K562 (cell line): Measurements from ENCODE around the gene H2BK1. TPM values are rescaled to one million over a fixed set of nuclear protein-coding genes. Genes with fewer than 3 reads are reported as not detected.
A peak's percentile ranks its signal among the peaks of the same experiment; 100 is the strongest.

Experiments used
- ATAC-seq: fragments of 200-7000 bp; cut with Tn5 transposase; 3 replicates; pipeline ENCODE4 v1.9.1; 2020; ENCODE audit warnings: moderate library complexity
- BruUV-seq: library from RNA; stranded (reverse); fragments of 400-500 nt; replicated peaks from 2 replicates; lab custom pipeline; 2021; lab: Mats Ljungman, UMichigan
- CTCF ChIA-PET: fragments of 300-600 bp; formaldehyde crosslinking; extraction: SDS; loops from one replicate; lab custom pipeline; 2021; ENCODE audit warnings: low intra/inter-chr PET ratio; lab: Yijun Ruan, JAX
- POLR2A ChIA-PET: fragments of 300-600, 350-650 bp; sonication (Branson Sonifier 250); formaldehyde crosslinking; extraction: SDS; loops from one replicate; lab custom pipeline; 2021; ENCODE audit warnings: antibody characterized with exemption, inconsistent platforms; lab: Yijun Ruan, JAX
- DNase-seq, 4 experiments: peaks; one replicate each; pipeline versions ENCODE4 v3.0.0 to v3.0.0-alpha.2; 2011 to 2018; ENCODE audit warnings: low spot score in 3 of 4, mixed read lengths in 3 of 4; ENCODE audit errors: extremely low read depth in 1 of 4
- FAIRE-seq: peaks from 2 replicates; lab custom pipeline; 2011; peaks lifted over from hg19 to GRCh38; lab: Jason Lieb, UNC
- H2AFZ ChIP-seq: 2 replicates; pipeline ENCODE4 v1.6.0; 2011; ENCODE audit warnings: low read depth, low read length, control low read depth, inconsistent platforms
- H3K27ac ChIP-seq: fragments of 200-600 bp; 3 replicates; pipeline ENCODE4 v1.8.0; 2011; ENCODE audit warnings: low read depth, mild to moderate bottlenecking, control low read depth, inconsistent platforms, low read length, moderate library complexity, mixed read lengths; ENCODE audit errors: extremely low read depth
- H3K27me3 ChIP-seq, 2 experiments: fragments of 300-600 bp in 1 of 2; 2 replicates in 1 of 2; 3 replicates in 1 of 2; pipeline versions ENCODE4 v1.6.0 to v1.8.0; 2011; ENCODE audit warnings: inconsistent platforms in 2 of 2, low read length in 2 of 2, mild to moderate bottlenecking in 1 of 2, mixed read lengths in 1 of 2, moderate library complexity in 1 of 2; ENCODE audit not compliant: control insufficient read depth in 2 of 2, insufficient read depth in 2 of 2
- H3K36me3 ChIP-seq: fragments of 300-600 bp; 3 replicates; pipeline ENCODE4 v1.8.0; 2011; ENCODE audit warnings: mild to moderate bottlenecking, low read length, inconsistent platforms; ENCODE audit not compliant: control insufficient read depth, insufficient read depth
- H3K4me1 ChIP-seq, 2 experiments: fragments of 200-600 bp in 1 of 2; replicated peaks in 1 of 2; 2 replicates in 1 of 2; 3 replicates in 1 of 2; pipeline versions ENCODE4 v1.5.1 to v1.8.0; 2011; ENCODE audit warnings: inconsistent platforms in 2 of 2, low read length in 2 of 2, mild to moderate bottlenecking in 1 of 2, mixed read lengths in 1 of 2, moderate library complexity in 1 of 2; ENCODE audit not compliant: control insufficient read depth in 2 of 2, insufficient read depth in 2 of 2
- H3K4me2 ChIP-seq: 2 replicates; pipeline ENCODE4 v1.6.1; 2011; ENCODE audit warnings: low read length, control low read depth, inconsistent platforms, mixed read lengths; ENCODE audit not compliant: insufficient read depth
- H3K4me3 ChIP-seq: fragments of 200-600 bp; sonication (generic), shearing (Covaris generic); 2 replicates; pipeline ENCODE4 v1.5.1; 2016; ENCODE audit warnings: control low read depth, inconsistent platforms
- H3K79me2 ChIP-seq: fragments of 200-600 bp; 3 replicates; pipeline ENCODE4 v1.8.0; 2011; ENCODE audit warnings: low read length, inconsistent platforms; ENCODE audit not compliant: control insufficient read depth, insufficient read depth
- H3K9ac ChIP-seq, 2 experiments: 2 replicates each; pipeline versions ENCODE4 v1.6.0 to v1.6.1; 2011; ENCODE audit warnings: low read depth in 2 of 2, low read length in 2 of 2, control low read depth in 1 of 2, inconsistent platforms in 1 of 2, mild to moderate bottlenecking in 1 of 2, mixed read lengths in 1 of 2; ENCODE audit not compliant: insufficient read depth in 1 of 2
- H3K9me1 ChIP-seq: one replicate; pipeline ENCODE4 v1.6.0; 2011; ENCODE audit warnings: inconsistent platforms, mild to moderate bottlenecking, low read length, moderate library complexity; ENCODE audit not compliant: control insufficient read depth, insufficient read depth
- H3K9me3 ChIP-seq: replicated peaks from 2 replicates; pipeline ENCODE4 v1.5.1; 2011; ENCODE audit warnings: low read depth, low read length, inconsistent platforms; ENCODE audit not compliant: control insufficient read depth, insufficient read depth
- H4K20me1 ChIP-seq: replicated peaks from 2 replicates; pipeline ENCODE4 v1.6.1; 2011; ENCODE audit warnings: low read length, inconsistent platforms, mixed read lengths; ENCODE audit not compliant: control insufficient read depth, insufficient read depth
- IRF2 ChIP-seq: sonication (generic); formaldehyde crosslinking; IDR thresholded peaks from 2 replicates; pipeline ENCODE4 v1.8.1; 2022; ENCODE audit warnings: mild to moderate bottlenecking, missing genetic modification reagents
- NFE2 ChIP-seq: IDR thresholded peaks from 2 replicates; pipeline ENCODE4 v1.6.1; 2014; ENCODE audit warnings: antibody characterized with exemption, low read depth
- SMARCA4 ChIP-seq: fragments of 450-650 bp; IDR thresholded peaks from 2 replicates; pipeline ENCODE4 v1.6.1; 2016
- YBX1 ChIP-seq: fragments of 450-650 bp; IDR thresholded peaks from 2 replicates; pipeline ENCODE4 v1.7.1; 2016; ENCODE audit warnings: mild to moderate bottlenecking
- YY1 ChIP-seq, 3 experiments: IDR thresholded peaks; 2 replicates each; pipeline ENCODE4 v1.6.1; 2011; ENCODE audit warnings: low read length in 2 of 3, mild to moderate bottlenecking in 2 of 3, moderate library complexity in 2 of 3, borderline replicate concordance in 1 of 3, control low read depth in 1 of 3, low read depth in 1 of 3; ENCODE audit not compliant: insufficient read depth in 3 of 3, insufficient replicate concordance in 2 of 3, control insufficient read depth in 1 of 3, insufficient read length in 1 of 3; ENCODE audit errors: extremely low read depth in 1 of 3
- ZFX ChIP-seq: sonication (generic); formaldehyde crosslinking; IDR thresholded peaks from 2 replicates; pipeline ENCODE4 v1.8.0; 2022; ENCODE audit warnings: mild to moderate bottlenecking, missing genetic modification reagents, moderate library complexity
- ZNF263 ChIP-seq: sonication (generic); formaldehyde crosslinking; IDR thresholded peaks from 2 replicates; pipeline ENCODE4 v1.8.0; 2022; ENCODE audit warnings: mild to moderate bottlenecking, missing genetic modification reagents, borderline replicate concordance
- WGBS: fragments of 100-300 bp; shearing (Covaris generic); methylation state at CpG from one replicate; pipeline ENCODE4 v1.1.6; 2016; ENCODE audit warnings: low coverage, mixed read lengths; ENCODE audit not compliant: insufficient coverage; ENCODE audit errors: missing lambda C conversion rate; 5-methylcytosine and 5-hydroxymethylcytosine counted together
- in situ Hi-C: fragments of 300-500 bp; cut with MboI; formaldehyde crosslinking; loops from 4 replicates; pipeline ENCODE4 v1.15.0; 2018; ENCODE audit warnings: inconsistent platforms, mixed read lengths
- intact Hi-C: fragments of 100-400 bp; cut with micrococcal nuclease; formaldehyde crosslinking; loops from 2 replicates; pipeline ENCODE4 v1.14.2; 2022
- polyA plus RNA-seq, 8 experiments: library from polyadenylated mRNA; depleted of rRNA in 4 of 8; stranded (reverse) in 5 of 8; unstranded in 3 of 8; fragments of >200 nt; fragmentation: Nextera tagmentation in 2 of 8; fragmentation: Illumina TruSeq in 1 of 8; extraction: Ambion mirVana in 2 of 8; extraction: Trizol in 1 of 8; gene quantifications; 2 replicates each; pipeline versions ENCODE4 v1.2.1 to v1.2.3, GENCODE V29; 2011 to 2014; ENCODE audit warnings: inconsistent platforms in 1 of 8, missing spikeins in 1 of 8
- total RNA-seq, 7 experiments: library from RNA; depleted of rRNA in 6 of 7; stranded (reverse); fragments of >200 nt in 6 of 7; fragmentation: Illumina TruSeq in 2 of 7; extraction: Trizol in 2 of 7; gene quantifications; 2 replicates each; pipeline versions ENCODE4 v1.2.1 to v1.2.3, GENCODE V29; 2011 to 2021; ENCODE audit warnings: low replicate concordance in 1 of 7
- TF ChIP-seq, protein P1 (sequence below): fragments of 450-650 bp; IDR thresholded peaks from 2 replicates; pipeline ENCODE4 v1.6.1; 2016; ENCODE audit warnings: missing biosample characterization, missing genetic modification characterization
- TF ChIP-seq, protein P2 (sequence below): sonication (generic); formaldehyde crosslinking; IDR thresholded peaks from 2 replicates; pipeline ENCODE4 v1.8.1; 2023; ENCODE audit warnings: missing genetic modification reagents, mild to moderate bottlenecking, borderline replicate concordance
- TF ChIP-seq, protein P3 (sequence below): fragments of 450-650 bp; formaldehyde crosslinking; IDR thresholded peaks from 2 replicates; pipeline ENCODE4 v1.4.0; 2022; ENCODE audit warnings: missing genetic modification characterization
- TF ChIP-seq, protein P4 (sequence below), 3 experiments: IDR thresholded peaks in 2 of 3; conservative IDR thresholded peaks in 1 of 3; 2 replicates each; pipeline ENCODE4 v1.5.1; 2011 to 2012; ENCODE audit warnings: low read length in 3 of 3, mild to moderate bottlenecking in 3 of 3, control low read depth in 2 of 3, improper control_type of control experiment in 1 of 3, inconsistent platforms in 1 of 3, low read depth in 1 of 3, mixed read lengths in 1 of 3, moderate library complexity in 1 of 3; ENCODE audit not compliant: insufficient read depth in 2 of 3

H2BK1 gene
- total and polyA plus RNA-seq, 9 of the 15 experiments (the other 6 are each of a cell fraction or from before 2014, with no cell fraction given): not detected

DNA sequence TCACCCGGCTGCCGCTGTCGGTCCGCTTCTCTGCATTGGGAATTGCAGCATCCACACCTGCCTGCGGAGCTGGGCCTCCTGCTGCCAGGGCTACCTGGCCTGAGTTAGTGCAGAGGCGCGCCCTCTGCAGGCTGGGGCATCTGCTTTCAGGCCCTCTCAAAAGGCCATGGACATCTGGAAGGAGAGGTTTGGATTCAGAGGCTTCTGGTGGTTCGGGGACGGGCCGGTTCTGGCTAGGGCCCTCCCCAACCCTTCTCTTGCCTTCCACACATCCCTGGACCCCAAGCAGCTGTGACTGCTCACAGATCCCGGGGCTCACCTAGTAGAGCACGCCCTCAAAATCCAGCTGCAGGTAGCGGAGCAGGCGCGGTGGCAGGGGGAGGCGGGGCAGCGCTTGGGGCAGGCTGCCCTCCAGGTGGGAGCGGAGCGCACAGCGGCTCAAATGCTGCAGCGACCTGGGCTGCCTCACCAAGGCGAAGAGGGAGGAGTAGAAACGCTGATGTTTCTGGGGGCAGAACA lies 34.4 kb downstream of the H2BK1 start:
- no peak for FAIRE-seq
- BruUV-seq: no TSS peak
- TF ChIP-seq ZNF263 (CRISPR knock-in tag) (no peak), YBX1 (no peak), ZFX (CRISPR knock-in tag) (no peak), YY1 (IDR thresholded peaks at IDR 0.05; ENCODE audit: borderline replicate concordance in 1 of 3, control insufficient read depth in 1 of 3, extremely low read depth in 1 of 3, insufficient read depth in 3 of 3, insufficient read length in 1 of 3, insufficient replicate concordance in 2 of 3, low read depth in 1 of 3, low read length in 2 of 3) (no peak), SMARCA4 (no peak), IRF2 (CRISPR knock-in tag) (no peak), NFE2 (no peak)
- TF ChIP-seq, protein P1, sequence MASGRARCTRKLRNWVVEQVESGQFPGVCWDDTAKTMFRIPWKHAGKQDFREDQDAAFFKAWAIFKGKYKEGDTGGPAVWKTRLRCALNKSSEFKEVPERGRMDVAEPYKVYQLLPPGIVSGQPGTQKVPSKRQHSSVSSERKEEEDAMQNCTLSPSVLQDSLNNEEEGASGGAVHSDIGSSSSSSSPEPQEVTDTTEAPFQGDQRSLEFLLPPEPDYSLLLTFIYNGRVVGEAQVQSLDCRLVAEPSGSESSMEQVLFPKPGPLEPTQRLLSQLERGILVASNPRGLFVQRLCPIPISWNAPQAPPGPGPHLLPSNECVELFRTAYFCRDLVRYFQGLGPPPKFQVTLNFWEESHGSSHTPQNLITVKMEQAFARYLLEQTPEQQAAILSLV (tag): no peak
- TF ChIP-seq, protein P2, sequence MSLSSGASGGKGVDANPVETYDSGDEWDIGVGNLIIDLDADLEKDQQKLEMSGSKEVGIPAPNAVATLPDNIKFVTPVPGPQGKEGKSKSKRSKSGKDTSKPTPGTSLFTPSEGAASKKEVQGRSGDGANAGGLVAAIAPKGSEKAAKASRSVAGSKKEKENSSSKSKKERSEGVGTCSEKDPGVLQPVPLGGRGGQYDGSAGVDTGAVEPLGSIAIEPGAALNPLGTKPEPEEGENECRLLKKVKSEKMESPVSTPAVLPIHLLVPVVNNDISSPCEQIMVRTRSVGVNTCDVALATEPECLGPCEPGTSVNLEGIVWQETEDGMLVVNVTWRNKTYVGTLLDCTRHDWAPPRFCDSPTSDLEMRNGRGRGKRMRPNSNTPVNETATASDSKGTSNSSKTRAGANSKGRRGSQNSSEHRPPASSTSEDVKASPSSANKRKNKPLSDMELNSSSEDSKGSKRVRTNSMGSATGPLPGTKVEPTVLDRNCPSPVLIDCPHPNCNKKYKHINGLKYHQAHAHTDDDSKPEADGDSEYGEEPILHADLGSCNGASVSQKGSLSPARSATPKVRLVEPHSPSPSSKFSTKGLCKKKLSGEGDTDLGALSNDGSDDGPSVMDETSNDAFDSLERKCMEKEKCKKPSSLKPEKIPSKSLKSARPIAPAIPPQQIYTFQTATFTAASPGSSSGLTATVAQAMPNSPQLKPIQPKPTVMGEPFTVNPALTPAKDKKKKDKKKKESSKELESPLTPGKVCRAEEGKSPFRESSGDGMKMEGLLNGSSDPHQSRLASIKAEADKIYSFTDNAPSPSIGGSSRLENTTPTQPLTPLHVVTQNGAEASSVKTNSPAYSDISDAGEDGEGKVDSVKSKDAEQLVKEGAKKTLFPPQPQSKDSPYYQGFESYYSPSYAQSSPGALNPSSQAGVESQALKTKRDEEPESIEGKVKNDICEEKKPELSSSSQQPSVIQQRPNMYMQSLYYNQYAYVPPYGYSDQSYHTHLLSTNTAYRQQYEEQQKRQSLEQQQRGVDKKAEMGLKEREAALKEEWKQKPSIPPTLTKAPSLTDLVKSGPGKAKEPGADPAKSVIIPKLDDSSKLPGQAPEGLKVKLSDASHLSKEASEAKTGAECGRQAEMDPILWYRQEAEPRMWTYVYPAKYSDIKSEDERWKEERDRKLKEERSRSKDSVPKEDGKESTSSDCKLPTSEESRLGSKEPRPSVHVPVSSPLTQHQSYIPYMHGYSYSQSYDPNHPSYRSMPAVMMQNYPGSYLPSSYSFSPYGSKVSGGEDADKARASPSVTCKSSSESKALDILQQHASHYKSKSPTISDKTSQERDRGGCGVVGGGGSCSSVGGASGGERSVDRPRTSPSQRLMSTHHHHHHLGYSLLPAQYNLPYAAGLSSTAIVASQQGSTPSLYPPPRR (CRISPR knock-in tag): no peak
- TF ChIP-seq, protein P3, sequence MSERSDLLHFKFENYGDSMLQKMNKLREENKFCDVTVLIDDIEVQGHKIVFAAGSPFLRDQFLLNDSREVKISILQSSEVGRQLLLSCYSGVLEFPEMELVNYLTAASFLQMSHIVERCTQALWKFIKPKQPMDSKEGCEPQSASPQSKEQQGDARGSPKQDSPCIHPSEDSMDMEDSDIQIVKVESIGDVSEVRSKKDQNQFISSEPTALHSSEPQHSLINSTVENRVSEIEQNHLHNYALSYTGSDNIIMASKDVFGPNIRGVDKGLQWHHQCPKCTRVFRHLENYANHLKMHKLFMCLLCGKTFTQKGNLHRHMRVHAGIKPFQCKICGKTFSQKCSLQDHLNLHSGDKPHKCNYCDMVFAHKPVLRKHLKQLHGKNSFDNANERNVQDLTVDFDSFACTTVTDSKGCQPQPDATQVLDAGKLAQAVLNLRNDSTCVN: no peak
- TF ChIP-seq, protein P4, sequence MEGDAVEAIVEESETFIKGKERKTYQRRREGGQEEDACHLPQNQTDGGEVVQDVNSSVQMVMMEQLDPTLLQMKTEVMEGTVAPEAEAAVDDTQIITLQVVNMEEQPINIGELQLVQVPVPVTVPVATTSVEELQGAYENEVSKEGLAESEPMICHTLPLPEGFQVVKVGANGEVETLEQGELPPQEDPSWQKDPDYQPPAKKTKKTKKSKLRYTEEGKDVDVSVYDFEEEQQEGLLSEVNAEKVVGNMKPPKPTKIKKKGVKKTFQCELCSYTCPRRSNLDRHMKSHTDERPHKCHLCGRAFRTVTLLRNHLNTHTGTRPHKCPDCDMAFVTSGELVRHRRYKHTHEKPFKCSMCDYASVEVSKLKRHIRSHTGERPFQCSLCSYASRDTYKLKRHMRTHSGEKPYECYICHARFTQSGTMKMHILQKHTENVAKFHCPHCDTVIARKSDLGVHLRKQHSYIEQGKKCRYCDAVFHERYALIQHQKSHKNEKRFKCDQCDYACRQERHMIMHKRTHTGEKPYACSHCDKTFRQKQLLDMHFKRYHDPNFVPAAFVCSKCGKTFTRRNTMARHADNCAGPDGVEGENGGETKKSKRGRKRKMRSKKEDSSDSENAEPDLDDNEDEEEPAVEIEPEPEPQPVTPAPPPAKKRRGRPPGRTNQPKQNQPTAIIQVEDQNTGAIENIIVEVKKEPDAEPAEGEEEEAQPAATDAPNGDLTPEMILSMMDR (IDR thresholded peaks at IDR 0.05 in 2 of 3, conservative IDR thresholded peaks at IDR 0.05 in 1 of 3; ENCODE audit: insufficient read depth in 2 of 3, low read depth in 1 of 3, low read length in 3 of 3): peak; percentile 44 to 54 (median 50); a peak in 5 of 6 replicates

More for the DNA sequence above, 34.4 kb downstream of the H2BK1 start:
- peak in 1 of 4 experiments; percentile 37 for DNase-seq
- Histone ChIP-seq H3K36me3 (no peaks in the 10 kb centered on the region), H3K79me2 (no peaks in the 10 kb centered on the region), H3K4me2 (no peak overlapping the region), H3K27ac (no peak overlapping the region), H3K27me3 (peaks cover 39 to 62% of the 10 kb centered on the region in 2 experiments), H3K9ac (no peak overlapping the region), H2AFZ (no peak overlapping the region), H3K9me3 (no peaks in the 10 kb centered on the region; the same call in 1 of the 2 replicates), H3K9me1 (peaks cover 3% of the 10 kb centered on the region), H4K20me1 (peaks cover 16% of the 10 kb centered on the region; the same call in 1 of the 2 replicates), H3K4me3 (no peak overlapping the region), H3K4me1 (peaks cover 0 to 21% of the 10 kb centered on the region in 2 experiments; a peak in 1 of 5 replicates)
- CTCF ChIA-PET: interaction anchor here (0.9 kb wide), 2 partner anchors 17 to 300 kb away, joined by 3 read pairs; no protein-coding TSS in a partner anchor
- WGBS: 12% methylated on average over 23 of the region's 23 CpGs
- intact Hi-C loops (loop anchor here (10.0 kb wide), 2 partner anchors 161 to 211 kb away; no protein-coding TSS in a partner anchor), in situ Hi-C loops (no loop called here)
- ATAC-seq: peak; percentile 20; the same call in 2 of the 3 replicates
- POLR2A ChIA-PET: interaction anchor here (0.7 kb wide), 2 partner anchors 19 to 31 kb away, joined by 3 read pairs; no protein-coding TSS in a partner anchor
